Gastrocnemius medialis (tissue), 4 donors: ENCODE data around the gene COLEC12. TPM values are rescaled to one million over a fixed set of nuclear protein-coding genes. Genes with fewer than 3 reads are reported as not detected.

Experiments used
- ATAC-seq, 2 donors: fragments of 150-250 bp; one replicate each; pipeline ENCODE4 v1.9.1; 2016
- DNase-seq, 2 donors: peaks; one replicate each; pipeline ENCODE4 v3.0.0-alpha.2; 2019
- H3K27ac ChIP-seq, 4 donors: fragments of 200-600 bp; sonication (generic); 1 replicate in 1 of 4; 2 replicates in 3 of 4; pipeline ENCODE4 v1.5.1; 2016 to 2018; ENCODE audit warnings: mild to moderate bottlenecking in 2 of 4, moderate library complexity in 1 of 4
- H3K27me3 ChIP-seq, 3 donors: fragments of 200-600 bp; sonication (generic) in 2 of 3; 1 replicate in 1 of 3; 2 replicates in 2 of 3; pipeline versions ENCODE4 v1.5.1 to v1.6.0; 2016 to 2019; ENCODE audit warnings: mild to moderate bottlenecking in 1 of 3, moderate library complexity in 1 of 3
- H3K36me3 ChIP-seq, 2 donors: fragments of 200-600 bp; sonication (generic) in 1 of 2; one replicate each; pipeline ENCODE4 v1.5.1; 2017 to 2018
- H3K4me1 ChIP-seq, 2 donors: fragments of 200-600 bp; sonication (generic) in 1 of 2; one replicate each; pipeline ENCODE4 v1.5.1; 2016 to 2017; ENCODE audit warnings: mild to moderate bottlenecking in 2 of 2
- H3K4me3 ChIP-seq, 4 donors: fragments of 200-600 bp; sonication (generic) in 3 of 4; 1 replicate in 1 of 4; 2 replicates in 3 of 4; pipeline ENCODE4 v1.5.1; 2016 to 2019; ENCODE audit warnings: mild to moderate bottlenecking in 2 of 4
- H3K9me3 ChIP-seq, 3 donors: fragments of 200-600 bp; sonication (generic) in 2 of 3; 1 replicate in 1 of 3; 2 replicates in 2 of 3; pipeline ENCODE4 v1.5.1; 2016 to 2019
- CTCF ChIP-seq, 5 experiments: fragments of 450-650 bp in 3 of 5; fragments of 200-600 bp in 2 of 5; sonication (generic) in 2 of 5; IDR thresholded peaks in 4 of 5; conservative IDR thresholded peaks in 1 of 5; 1 replicate in 4 of 5; 2 replicates in 1 of 5; pipeline ENCODE4 v1.5.1; 2016 to 2019; ENCODE audit warnings: antibody characterized with exemption in 5 of 5, mild to moderate bottlenecking in 3 of 5, moderate library complexity in 3 of 5
- POLR2A ChIP-seq, 2 donors: fragments of 450-650 bp; IDR thresholded peaks; one replicate each; pipeline ENCODE4 v1.6.1; 2017; ENCODE audit warnings: antibody characterized with exemption in 2 of 2, mild to moderate bottlenecking in 2 of 2, moderate library complexity in 2 of 2
- in situ Hi-C, 4 donors: fragments of 200-750 bp; cut with MboI; loops; one replicate each; pipeline versions ENCODE4 v1.15.0 to v1.8.0; 2017; ENCODE audit warnings: low sequenced_read_pairs in 4 of 4
- intact Hi-C: fragments of 100-400 bp; cut with DNase I; formaldehyde crosslinking; loops from one replicate; pipeline ENCODE4 v1.15.1; 2023; ENCODE audit warnings: low total_unique reads
- total RNA-seq, 4 donors: library from RNA; depleted of rRNA; stranded (reverse); fragments of >200 nt; gene quantifications; one replicate each; pipeline versions ENCODE4 v1.1.0 to v1.2.3, GENCODE V29; 2016

COLEC12 gene
- total RNA-seq, 4 donors from 2014 or later, result 0.97 to 6.1 (median 5.1) TPM

GRCh38 chr18:319720-320119 is 180.8 kb downstream of the COLEC12 start:
- intact Hi-C loops (no loop called here), in situ Hi-C loops (no loop called here)
- no peaks in the 10 kb centered on the region for H3K27me3 ChIP-seq
- no peak overlapping the region for H3K27ac ChIP-seq
- ATAC-seq (no peak), DNase-seq (no peak)
- TF ChIP-seq POLR2A (IDR thresholded peaks at IDR 0.05) (no peak), CTCF (IDR thresholded peaks at IDR 0.05 in 4 of 5, conservative IDR thresholded peaks at IDR 0.05 in 1 of 5) (no peak)
- peaks cover 0 to 11% of the 10 kb centered on the region in 2 donors for H3K4me1 ChIP-seq
- H3K36me3 ChIP-seq, result no peaks in the 10 kb centered on the region
- H3K4me3 ChIP-seq, result no peak overlapping the region
- H3K9me3 ChIP-seq, result no peaks in the 10 kb centered on the region

GRCh38 chr18:318791-319291 is 181.7 kb downstream of the COLEC12 start:
- no peak for TF ChIP-seq POLR2A (IDR thresholded peaks at IDR 0.05)
- no peak for TF ChIP-seq CTCF (IDR thresholded peaks at IDR 0.05 in 4 of 5, conservative IDR thresholded peaks at IDR 0.05 in 1 of 5)
- H3K27me3 ChIP-seq, result no peaks in the 10 kb centered on the region
- intact Hi-C loops (no loop called here), in situ Hi-C loops (no loop called here)
- no peaks in the 10 kb centered on the region for H3K36me3 ChIP-seq
- H3K27ac ChIP-seq, result no peak overlapping the region
- peaks cover 0 to 11% of the 10 kb centered on the region in 2 donors for H3K4me1 ChIP-seq
- ATAC-seq (no peak), DNase-seq (no peak)
- no peaks in the 10 kb centered on the region for H3K9me3 ChIP-seq
- no peak overlapping the region for H3K4me3 ChIP-seq

DNA sequence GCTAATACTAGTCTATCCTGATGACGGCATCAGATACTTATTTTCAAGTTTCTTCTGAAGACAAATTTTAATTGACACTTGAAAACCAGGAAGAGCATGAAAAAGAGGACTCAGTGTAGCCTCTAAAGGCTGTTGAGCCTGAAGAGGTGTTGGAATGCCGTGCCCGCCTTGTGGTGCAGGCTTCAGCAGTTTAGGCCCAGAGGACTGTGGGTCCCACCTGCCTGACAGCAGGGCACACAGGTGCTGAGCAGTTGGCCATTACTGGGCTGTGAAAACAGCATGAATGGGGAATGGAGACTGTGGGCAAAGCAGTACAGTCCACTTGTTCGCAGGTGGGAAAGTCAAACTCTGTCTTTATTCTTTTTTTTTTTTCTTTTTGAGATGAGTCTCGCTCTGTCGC is 182.9 kb downstream of the COLEC12 start:
- intact Hi-C loops (no loop called here), in situ Hi-C loops (no loop called here)
- no peak for TF ChIP-seq CTCF (IDR thresholded peaks at IDR 0.05 in 4 of 5, conservative IDR thresholded peaks at IDR 0.05 in 1 of 5)
- TF ChIP-seq POLR2A (IDR thresholded peaks at IDR 0.05), result no peak
- no peak for ATAC-seq
- no peak overlapping the region for H3K4me3 ChIP-seq
- no peak for DNase-seq
- no peaks in the 10 kb centered on the region for H3K27me3 ChIP-seq
- H3K9me3 ChIP-seq, result no peaks in the 10 kb centered on the region
- no peak overlapping the region for H3K27ac ChIP-seq
- H3K36me3 ChIP-seq, result no peaks in the 10 kb centered on the region
- H3K4me1 ChIP-seq, result peaks cover 0 to 10% of the 10 kb centered on the region in 2 donors

- intact Hi-C loops, result no loop called here
Observed at GRCh38 chr18:316393-316792, 184.1 kb downstream of the COLEC12 start.

More at GRCh38 chr18:316393-316792, 184.1 kb downstream of the COLEC12 start:
- Histone ChIP-seq H3K36me3 (no peaks in the 10 kb centered on the region), H3K27me3 (no peaks in the 10 kb centered on the region), H3K9me3 (no peaks in the 10 kb centered on the region), H3K27ac (no peak overlapping the region), H3K4me1 (no peaks in the 10 kb centered on the region), H3K4me3 (no peak overlapping the region)
- ATAC-seq (no peak), DNase-seq (no peak)
- TF ChIP-seq POLR2A (IDR thresholded peaks at IDR 0.05), result no peak
- TF ChIP-seq CTCF (IDR thresholded peaks at IDR 0.05 in 4 of 5, conservative IDR thresholded peaks at IDR 0.05 in 1 of 5), result no peak
- in situ Hi-C loops, result no loop called here
